H1 (cell line): Measurements from ENCODE around the gene P4HB.

Experiments used
- CTCF ChIP-seq, 3 experiments: IDR thresholded peaks; 1 replicate in 2 of 3; 2 replicates in 1 of 3; pipeline versions ENCODE4 v1.5.1 to v1.6.1; 2011; ENCODE audit warnings: low read length in 3 of 3, mild to moderate bottlenecking in 3 of 3, inconsistent platforms in 2 of 3, low read depth in 1 of 3, moderate library complexity in 1 of 3; ENCODE audit not compliant: insufficient read depth in 1 of 3; ENCODE audit errors: control extremely low read depth in 1 of 3
- EZH2 ChIP-seq: fragments of 200-600 bp; sonication (generic); IDR thresholded peaks from 2 replicates; pipeline ENCODE4 v1.7.1; 2012; ENCODE audit warnings: low read depth, mild to moderate bottlenecking, moderate library complexity, low read length, inconsistent platforms; ENCODE audit not compliant: severe bottlenecking
- NRF1 ChIP-seq: IDR thresholded peaks from 2 replicates; pipeline ENCODE4 v1.6.1; 2011; ENCODE audit warnings: mild to moderate bottlenecking, low read depth, low read length, improper control_type of control experiment
- POLR2A ChIP-seq, 2 experiments: IDR thresholded peaks; 1 replicate in 1 of 2; 2 replicates in 1 of 2; pipeline ENCODE4 v1.6.1; 2011; ENCODE audit warnings: low read depth in 2 of 2, low read length in 2 of 2, mild to moderate bottlenecking in 2 of 2; ENCODE audit errors: control extremely low read depth in 1 of 2
- RFX5 ChIP-seq: IDR thresholded peaks from 2 replicates; pipeline ENCODE4 v1.6.1; 2011; ENCODE audit warnings: low read depth, low read length, improper control_type of control experiment, borderline replicate concordance

DNA sequence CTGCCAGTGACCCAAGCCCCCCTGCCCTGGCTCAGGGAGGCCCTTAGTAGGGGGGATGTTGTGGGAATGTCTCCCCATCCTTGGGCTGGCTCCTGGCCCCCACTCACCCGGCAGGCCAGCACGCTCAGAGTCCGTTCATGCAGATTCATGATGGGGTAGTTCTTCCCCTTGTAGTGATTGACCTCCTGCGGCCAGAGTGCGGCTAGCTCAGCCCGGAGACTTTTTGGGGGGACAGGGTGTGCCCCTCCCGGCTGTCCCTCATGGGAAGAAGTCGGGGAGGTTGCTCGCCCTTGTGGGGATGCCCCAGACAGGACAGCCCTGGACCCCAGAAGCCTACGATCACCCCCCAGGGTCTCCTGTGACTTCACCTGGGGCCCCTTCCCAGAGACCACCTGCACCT is 45.7 kb upstream of the P4HB start:
- TF ChIP-seq EZH2 (no peak), CTCF (IDR thresholded peaks at IDR 0.05; ENCODE audit: control extremely low read depth in 1 of 3, insufficient read depth in 1 of 3, low read depth in 1 of 3, low read length in 3 of 3) (no peak), POLR2A (IDR thresholded peaks at IDR 0.05; ENCODE audit: control extremely low read depth in 1 of 2, low read depth in 2 of 2, low read length in 2 of 2) (no peak), NRF1 (no peak), RFX5 (no peak)
